Smooth muscle cell of the umbilical artery (primary cell): ENCODE measurements around the gene MB. TPM values are rescaled to one million over a fixed set of nuclear protein-coding genes. Genes with fewer than 3 reads are reported as not detected.

Source experiments
- total RNA-seq: library from RNA; depleted of rRNA; stranded (reverse); fragments of >200 nt; gene quantifications from 2 replicates; pipeline ENCODE4 v1.2.3, GENCODE V29; 2014

The MB gene
- total RNA-seq, result not detected in 2 replicates

GRCh38 chr22:35617137-35617755 lies at the start of gene MB:
Gene MB, minus strand, starts transcription at chr22:35617329. Its CDS starts 72 bp downstream, at chr22:35617257.

GRCh38 chr22:35648066-35649025 lies 31.2 kb upstream of the MB start, which contains the start of gene APOL6:
Gene APOL6, plus strand, starts transcription at chr22:35648446. Its CDS starts 7,980 bp downstream, at chr22:35656426.

Other genes starting within 250 kb of the MB start
- gene HMOX1, start 236.2 kb downstream of the MB start, total RNA-seq, result 60.9 and 90.2 TPM in 2 replicates
- gene MCM5, start 217.2 kb downstream of the MB start, total RNA-seq, result 6.5 and 35.5 TPM in 2 replicates
- 0.46 and 0.89 TPM in 2 replicates for gene RASD2, start 76.5 kb downstream of the MB start, total RNA-seq
- gene APOL6, start 31.1 kb upstream of the MB start, total RNA-seq, result 13.6 and 20.5 TPM in 2 replicates
- not detected in 2 replicates for gene APOL5, start 100.5 kb upstream of the MB start, total RNA-seq